ENCODE data around the gene RTBDN. TPM values are rescaled to one million over a fixed set of nuclear protein-coding genes. Genes with fewer than 3 reads are reported as not detected.
A peak's percentile ranks its signal among the peaks of the same experiment; 100 is the strongest.

Gene RTBDN
- total and polyA plus RNA-seq, 2 experiments from 2014 or later, result 4.1 to 4.6 TPM

- no peak for TF ChIP-seq EZH2 (IDR thresholded peaks at IDR 0.05; ENCODE audit: low read depth, unreplicated experiment)
- peak; percentile 59 for TF ChIP-seq CREB1 (CRISPR knock-in tag; IDR thresholded peaks at IDR 0.05; ENCODE audit: low read depth)
- TF ChIP-seq CTCF (conservative IDR thresholded peaks at IDR 0.05; ENCODE audit: low read depth in 2 of 2), result peak; percentile 92 to 96
- TF ChIP-seq POLR2AphosphoS5 (IDR thresholded peaks at IDR 0.05; ENCODE audit: low read depth), result 0 out of 2 replicates have a peak, but pooled peaks have one; percentile 19
- Mint-ChIP-seq H3K4me3 (peak overlapping the region; percentile 84), H3K9me3 (no peaks in the 10 kb centered on the region; the same call in 2 of the 3 replicates), H3K27ac (no peak overlapping the region), H3K27me3 (ENCODE audit: insufficient read depth, low read depth, poor library complexity) (peaks cover 16% of the 10 kb centered on the region), H3K4me1 (peaks cover 29% of the 10 kb centered on the region), H3K36me3 (ENCODE audit: low read depth) (peaks cover 15% of the 10 kb centered on the region)
- H3K9me2 ChIP-seq (ENCODE audit: insufficient read depth), result no peaks in the 10 kb centered on the region
- 0 out of 2 replicates have a peak, but pooled peaks cover 7% of the 10 kb centered on the region for H3K36me3 ChIP-seq (ENCODE audit: insufficient read depth)
- ATAC-seq (peak; percentile 52), DNase-seq (ENCODE audit: low spot score) (peak; percentile 93)
- H3K79me2 ChIP-seq (replicated peaks; ENCODE audit: insufficient read depth), result peaks cover 6% of the 10 kb centered on the region; the same call in 1 of the 2 replicates
- 0 out of 2 replicates have a peak overlapping the region, but pooled peaks have one; percentile 52 for H3K27ac ChIP-seq (ENCODE audit: low read depth)
- no peaks in the 10 kb centered on the region; the same call in 1 of the 2 replicates for H4K20me1 ChIP-seq (replicated peaks; ENCODE audit: insufficient read depth)
- no peaks in the 10 kb centered on the region for H3K27me3 ChIP-seq (ENCODE audit: insufficient read depth)
- H3K4me3 ChIP-seq, result peak overlapping the region; percentile 83
- H3F3A ChIP-seq (replicated peaks; ENCODE audit: low read depth), result peaks cover 39% of the 10 kb centered on the region
- peaks cover 18% of the 10 kb centered on the region for H3K4me1 ChIP-seq (ENCODE audit: insufficient read depth)
- H2AFZ ChIP-seq, result peak overlapping the region; percentile 96
- H3K4me2 ChIP-seq, result peak overlapping the region; percentile 98
Observed at GRCh38 chr19:12777217-12778016, 57.0 kb downstream of the RTBDN start.

Small RNA genes within 50 kb of the gene (microRNA-seq; reads per million reads assigned to microRNA genes)
- gene MIR5684 (not detected), gene MIR6794 (not detected)

Small RNA genes within 50 kb of the gene (small RNA-seq; reads per million reads assigned to genes)
- not detected for gene MIR5684 (ENCODE audit: low replicate concordance)
- gene MIR6794 (ENCODE audit: low replicate concordance), result not detected

Other genes with a start within 250 kb of the RTBDN start
- 7.3 and 8.5 TPM in 2 replicates for gene ZNF490, start 223.8 kb downstream of the RTBDN start, total RNA-seq (2014; rRNA removed; shearing (Covaris generic))
- 1.3 and 1.4 TPM in 2 replicates for gene ZNF490, start 223.8 kb downstream of the RTBDN start, polyA plus RNA-seq (2016; fragmentation: Nextera tagmentation; extraction: Ambion mirVana)
- gene ZNF791, start 223.7 kb downstream of the RTBDN start, total RNA-seq (2014; rRNA removed; shearing (Covaris generic)), result 15.3 TPM in 2 replicates
- gene ZNF791, start 223.7 kb downstream of the RTBDN start, polyA plus RNA-seq (2016; fragmentation: Nextera tagmentation; extraction: Ambion mirVana), result 9.8 and 12.2 TPM in 2 replicates
- gene MAN2B1, start 167.8 kb downstream of the RTBDN start, total RNA-seq (2014; rRNA removed; shearing (Covaris generic)), result 60.8 and 73.8 TPM in 2 replicates
- 33.2 and 39.2 TPM in 2 replicates for gene MAN2B1, start 167.8 kb downstream of the RTBDN start, polyA plus RNA-seq (2016; fragmentation: Nextera tagmentation; extraction: Ambion mirVana)
- 12.5 and 31.6 TPM in 2 replicates for gene WDR83, start 167.8 kb downstream of the RTBDN start, total RNA-seq (2014; rRNA removed; shearing (Covaris generic))
- gene WDR83, start 167.8 kb downstream of the RTBDN start, polyA plus RNA-seq (2016; fragmentation: Nextera tagmentation; extraction: Ambion mirVana), result 18.5 and 18.6 TPM in 2 replicates
- 126 and 141 TPM in 2 replicates for gene DHPS, start 152.7 kb downstream of the RTBDN start, total RNA-seq (2014; rRNA removed; shearing (Covaris generic))
- 85.4 and 107 TPM in 2 replicates for gene DHPS, start 152.7 kb downstream of the RTBDN start, polyA plus RNA-seq (2016; fragmentation: Nextera tagmentation; extraction: Ambion mirVana)
- not detected in 2 replicates for gene GNG14, start 146.6 kb downstream of the RTBDN start, total RNA-seq (2014; rRNA removed; shearing (Covaris generic))
- gene GNG14, start 146.6 kb downstream of the RTBDN start, polyA plus RNA-seq (2016; fragmentation: Nextera tagmentation; extraction: Ambion mirVana), result not detected in 2 replicates
- gene FBXW9, start 137.9 kb downstream of the RTBDN start, total RNA-seq (2014; rRNA removed; shearing (Covaris generic)), result 12.3 and 19.4 TPM in 2 replicates
- gene FBXW9, start 137.9 kb downstream of the RTBDN start, polyA plus RNA-seq (2016; fragmentation: Nextera tagmentation; extraction: Ambion mirVana), result 6.6 and 8.2 TPM in 2 replicates
- gene TNPO2, start 110.6 kb downstream of the RTBDN start, total RNA-seq (2014; rRNA removed; shearing (Covaris generic)), result 83.0 and 85.9 TPM in 2 replicates
- 35.8 and 37.1 TPM in 2 replicates for gene TNPO2, start 110.6 kb downstream of the RTBDN start, polyA plus RNA-seq (2016; fragmentation: Nextera tagmentation; extraction: Ambion mirVana)
- gene TRIR, start 99.9 kb downstream of the RTBDN start, total RNA-seq (2014; rRNA removed; shearing (Covaris generic)), result 170 and 171 TPM in 2 replicates
- 254 and 257 TPM in 2 replicates for gene TRIR, start 99.9 kb downstream of the RTBDN start, polyA plus RNA-seq (2016; fragmentation: Nextera tagmentation; extraction: Ambion mirVana)
- 75.3 and 109 TPM in 2 replicates for gene GET3, start 97.1 kb downstream of the RTBDN start, total RNA-seq (2014; rRNA removed; shearing (Covaris generic))
- 89.5 and 90.4 TPM in 2 replicates for gene GET3, start 97.1 kb downstream of the RTBDN start, polyA plus RNA-seq (2016; fragmentation: Nextera tagmentation; extraction: Ambion mirVana)
- 7.5 and 10.4 TPM in 2 replicates for gene BEST2, start 82.8 kb downstream of the RTBDN start, total RNA-seq (2014; rRNA removed; shearing (Covaris generic))
- gene BEST2, start 82.8 kb downstream of the RTBDN start, polyA plus RNA-seq (2016; fragmentation: Nextera tagmentation; extraction: Ambion mirVana), result 1.2 and 1.3 TPM in 2 replicates
- gene HOOK2, start 59.0 kb downstream of the RTBDN start, total RNA-seq (2014; rRNA removed; shearing (Covaris generic)), result 85.3 and 86.4 TPM in 2 replicates
- gene HOOK2, start 59.0 kb downstream of the RTBDN start, polyA plus RNA-seq (2016; fragmentation: Nextera tagmentation; extraction: Ambion mirVana), result 46.9 and 56.9 TPM in 2 replicates
- gene JUNB, start 43.1 kb downstream of the RTBDN start, total RNA-seq (2014; rRNA removed; shearing (Covaris generic)), result 16.0 and 20.2 TPM in 2 replicates
- gene JUNB, start 43.1 kb downstream of the RTBDN start, polyA plus RNA-seq (2016; fragmentation: Nextera tagmentation; extraction: Ambion mirVana), result 7.7 and 7.8 TPM in 2 replicates
- gene PRDX2, start 32.8 kb downstream of the RTBDN start, total RNA-seq (2014; rRNA removed; shearing (Covaris generic)), result 465 and 486 TPM in 2 replicates
- 314 and 346 TPM in 2 replicates for gene PRDX2, start 32.8 kb downstream of the RTBDN start, polyA plus RNA-seq (2016; fragmentation: Nextera tagmentation; extraction: Ambion mirVana)
- gene THSD8, start 32.5 kb downstream of the RTBDN start, total RNA-seq (2014; rRNA removed; shearing (Covaris generic)), result 0.38 TPM in 1 of 2 replicates, not detected in the other
- 38.5 and 42.2 TPM in 2 replicates for gene THSD8, start 32.5 kb downstream of the RTBDN start, polyA plus RNA-seq (2016; fragmentation: Nextera tagmentation; extraction: Ambion mirVana)
- gene RNASEH2A, start 28.0 kb downstream of the RTBDN start, total RNA-seq (2014; rRNA removed; shearing (Covaris generic)), result 62.6 and 68.2 TPM in 2 replicates
- gene RNASEH2A, start 28.0 kb downstream of the RTBDN start, polyA plus RNA-seq (2016; fragmentation: Nextera tagmentation; extraction: Ambion mirVana), result 39.4 and 40.5 TPM in 2 replicates
- gene MAST1, start 3.9 kb upstream of the RTBDN start, total RNA-seq (2014; rRNA removed; shearing (Covaris generic)), result 13.4 and 19.9 TPM in 2 replicates
- gene MAST1, start 3.9 kb upstream of the RTBDN start, polyA plus RNA-seq (2016; fragmentation: Nextera tagmentation; extraction: Ambion mirVana), result 8.9 and 13.9 TPM in 2 replicates
- 27.3 and 35.0 TPM in 2 replicates for gene DNASE2, start 46.9 kb upstream of the RTBDN start, total RNA-seq (2014; rRNA removed; shearing (Covaris generic))
- gene DNASE2, start 46.9 kb upstream of the RTBDN start, polyA plus RNA-seq (2016; fragmentation: Nextera tagmentation; extraction: Ambion mirVana), result 15.9 and 17.4 TPM in 2 replicates
- 1.1 and 1.4 TPM in 2 replicates for gene KLF1, start 52.6 kb upstream of the RTBDN start, total RNA-seq (2014; rRNA removed; shearing (Covaris generic))
- gene KLF1, start 52.6 kb upstream of the RTBDN start, polyA plus RNA-seq (2016; fragmentation: Nextera tagmentation; extraction: Ambion mirVana), result 0.74 and 0.80 TPM in 2 replicates
- 73.3 and 99.8 TPM in 2 replicates for gene GCDH, start 56.6 kb upstream of the RTBDN start, total RNA-seq (2014; rRNA removed; shearing (Covaris generic))
- gene GCDH, start 56.6 kb upstream of the RTBDN start, polyA plus RNA-seq (2016; fragmentation: Nextera tagmentation; extraction: Ambion mirVana), result 51.5 and 54.1 TPM in 2 replicates
- 0.62 and 0.63 TPM in 2 replicates for gene SYCE2, start 84.7 kb upstream of the RTBDN start, total RNA-seq (2014; rRNA removed; shearing (Covaris generic))
- 1.9 and 2.9 TPM in 2 replicates for gene SYCE2, start 84.7 kb upstream of the RTBDN start, polyA plus RNA-seq (2016; fragmentation: Nextera tagmentation; extraction: Ambion mirVana)
- gene FARSA, start 99.1 kb upstream of the RTBDN start, total RNA-seq (2014; rRNA removed; shearing (Covaris generic)), result 74.7 and 83.5 TPM in 2 replicates
- 86.4 and 86.5 TPM in 2 replicates for gene FARSA, start 99.1 kb upstream of the RTBDN start, polyA plus RNA-seq (2016; fragmentation: Nextera tagmentation; extraction: Ambion mirVana)
- 724 and 760 TPM in 2 replicates for gene CALR, start 104.0 kb upstream of the RTBDN start, total RNA-seq (2014; rRNA removed; shearing (Covaris generic))
- gene CALR, start 104.0 kb upstream of the RTBDN start, polyA plus RNA-seq (2016; fragmentation: Nextera tagmentation; extraction: Ambion mirVana), result 1,131 and 1,182 TPM in 2 replicates
- 67.0 and 69.7 TPM in 2 replicates for gene RAD23A, start 111.3 kb upstream of the RTBDN start, total RNA-seq (2014; rRNA removed; shearing (Covaris generic))
- 121 and 127 TPM in 2 replicates for gene RAD23A, start 111.3 kb upstream of the RTBDN start, polyA plus RNA-seq (2016; fragmentation: Nextera tagmentation; extraction: Ambion mirVana)
- gene GADD45GIP1, start 122.6 kb upstream of the RTBDN start, total RNA-seq (2014; rRNA removed; shearing (Covaris generic)), result 46.5 and 63.9 TPM in 2 replicates
- 255 and 290 TPM in 2 replicates for gene GADD45GIP1, start 122.6 kb upstream of the RTBDN start, polyA plus RNA-seq (2016; fragmentation: Nextera tagmentation; extraction: Ambion mirVana)
- 0.28 TPM in 1 of 2 replicates, not detected in the other for gene DAND5, start 135.0 kb upstream of the RTBDN start, total RNA-seq (2014; rRNA removed; shearing (Covaris generic))
- 0.10 and 0.18 TPM in 2 replicates for gene DAND5, start 135.0 kb upstream of the RTBDN start, polyA plus RNA-seq (2016; fragmentation: Nextera tagmentation; extraction: Ambion mirVana)
- 0.14 and 1.2 TPM in 2 replicates for gene NFIX, start 160.9 kb upstream of the RTBDN start, total RNA-seq (2014; rRNA removed; shearing (Covaris generic))
- 0.06 and 0.31 TPM in 2 replicates for gene NFIX, start 160.9 kb upstream of the RTBDN start, polyA plus RNA-seq (2016; fragmentation: Nextera tagmentation; extraction: Ambion mirVana)

Data from GM23338 (cell line).